Measurements from ENCODE around the gene ATXN7L3.

GRCh38 chr17:44174427-44174826, 25.3 kb downstream of the ATXN7L3 start:
- no peak for TF ChIP-seq CTCF (IDR thresholded peaks at IDR 0.05; ENCODE audit: low read length)
- no peak for TF ChIP-seq EZH2 (IDR thresholded peaks at IDR 0.05; ENCODE audit: borderline replicate concordance, low read length)
